ENCODE data around the gene DOCK8. TPM values are rescaled to one million over a fixed set of nuclear protein-coding genes. Genes with fewer than 3 reads are reported as not detected.

The DOCK8 gene
- polyA plus RNA-seq, 2 of the 4 experiments (the other 2 are of a cell fraction), result 0.27 to 0.68 TPM

GRCh38 chr9:311841-312240, 97.2 kb downstream of the DOCK8 start:
- 62% methylated on average over 14 of the region's 14 CpGs for WGBS (ENCODE audit: missing lambda C conversion rate)
- DNase-seq (ENCODE audit: low read depth in 1 of 2, low spot score in 1 of 2), result no peak
- no peak for TF ChIP-seq CEBPB (IDR thresholded peaks at IDR 0.05)
- TF ChIP-seq EHMT2 (IDR thresholded peaks at IDR 0.05; ENCODE audit: low read depth), result no peak
- no peak for TF ChIP-seq RFX5 (IDR thresholded peaks at IDR 0.05)
- TF ChIP-seq EP300 (IDR thresholded peaks at IDR 0.05), result no peak
- no peak for TF ChIP-seq PHF8 (IDR thresholded peaks at IDR 0.05; ENCODE audit: borderline replicate concordance, low read depth)
- POLR2A ChIA-PET, result no interaction called here
- no peak overlapping the region for H3K4me3 ChIP-seq
- no peak overlapping the region for H3K27ac ChIP-seq
- ATAC-seq, result no peak
- no peak for FAIRE-seq
- no peaks in the 10 kb centered on the region for H3K9me3 ChIP-seq
- H3K4me1 ChIP-seq, result no peaks in the 10 kb centered on the region
- no peak overlapping the region for H3K4me2 ChIP-seq
- CTCF ChIA-PET, result interaction anchor here (0.8 kb wide), 1 partner anchor 23 kb away, joined by 3 read pairs; no protein-coding TSS in a partner anchor

GRCh38 chr9:312596-313320, 98.1 kb downstream of the DOCK8 start:
- no peak overlapping the region for H3K27ac ChIP-seq
- CTCF ChIA-PET, result no interaction called here

More at GRCh38 chr9:312596-313320, 98.1 kb downstream of the DOCK8 start:
- no peak overlapping the region for H3K4me3 ChIP-seq
- no peak overlapping the region for H3K4me2 ChIP-seq
- 36% methylated on average over 7 of the region's 7 CpGs for WGBS (ENCODE audit: missing lambda C conversion rate)
- no peaks in the 10 kb centered on the region for H3K4me1 ChIP-seq
- ATAC-seq, result no peak
- no peak for FAIRE-seq
- no peak for DNase-seq (ENCODE audit: low read depth in 1 of 2, low spot score in 1 of 2)
- H3K9me3 ChIP-seq, result no peaks in the 10 kb centered on the region
- TF ChIP-seq PBX3 (IDR thresholded peaks at IDR 0.05) (no peak), E2F6 (IDR thresholded peaks at IDR 0.05; ENCODE audit: borderline replicate concordance, low read depth) (no peak), RFX5 (IDR thresholded peaks at IDR 0.05) (no peak), ZFP36 (IDR thresholded peaks at IDR 0.05; ENCODE audit: borderline replicate concordance, partially characterized antibody) (no peak), REST (IDR thresholded peaks at IDR 0.05) (no peak), MAZ (IDR thresholded peaks at IDR 0.05; ENCODE audit: borderline replicate concordance, low read depth, low read length) (no peak), POLR2A (IDR thresholded peaks at IDR 0.05; ENCODE audit: low read length) (no peak), RAD21 (conservative IDR thresholded peaks at IDR 0.05 in 1 of 2, IDR thresholded peaks at IDR 0.05 in 1 of 2) (no peak), ELK1 (IDR thresholded peaks at IDR 0.05; ENCODE audit: low read depth, low read length) (no peak), POLR2AphosphoS2 (conservative IDR thresholded peaks at IDR 0.05; ENCODE audit: low read length) (no peak), JUN (IDR thresholded peaks at IDR 0.05) (no peak)
- POLR2A ChIA-PET, result no interaction called here
